GM12892 (cell line): ENCODE measurements around the gene EMX1.

Source experiments
- DNase-seq: peaks from one replicate; pipeline ENCODE4 v3.0.0; 2011; ENCODE audit not compliant: insufficient read length
- FAIRE-seq: peaks from 2 replicates; lab custom pipeline; 2011; peaks lifted over from hg19 to GRCh38; lab: Jason Lieb, UNC
- POLR2A ChIP-seq: IDR thresholded peaks from 2 replicates; pipeline ENCODE4 v1.6.1; 2011; ENCODE audit warnings: low read depth, low read length, control low read depth
- POLR2AphosphoS5 ChIP-seq: IDR thresholded peaks from 2 replicates; pipeline ENCODE4 v1.6.1; 2011; ENCODE audit warnings: low read depth, low read length, control low read depth
- TAF1 ChIP-seq: IDR thresholded peaks from 2 replicates; pipeline ENCODE4 v1.6.1; 2011; ENCODE audit warnings: low read depth, mild to moderate bottlenecking, control low read depth, low read length, borderline replicate concordance

The EMX1 gene

GRCh38 chr2:72982781-72983499 is 65.6 kb downstream of the EMX1 start:
- DNase-seq: no peak
- FAIRE-seq: no peak
- no peak for TF ChIP-seq POLR2A
- TF ChIP-seq POLR2AphosphoS5: no peak
- TF ChIP-seq TAF1: no peak

DNA sequence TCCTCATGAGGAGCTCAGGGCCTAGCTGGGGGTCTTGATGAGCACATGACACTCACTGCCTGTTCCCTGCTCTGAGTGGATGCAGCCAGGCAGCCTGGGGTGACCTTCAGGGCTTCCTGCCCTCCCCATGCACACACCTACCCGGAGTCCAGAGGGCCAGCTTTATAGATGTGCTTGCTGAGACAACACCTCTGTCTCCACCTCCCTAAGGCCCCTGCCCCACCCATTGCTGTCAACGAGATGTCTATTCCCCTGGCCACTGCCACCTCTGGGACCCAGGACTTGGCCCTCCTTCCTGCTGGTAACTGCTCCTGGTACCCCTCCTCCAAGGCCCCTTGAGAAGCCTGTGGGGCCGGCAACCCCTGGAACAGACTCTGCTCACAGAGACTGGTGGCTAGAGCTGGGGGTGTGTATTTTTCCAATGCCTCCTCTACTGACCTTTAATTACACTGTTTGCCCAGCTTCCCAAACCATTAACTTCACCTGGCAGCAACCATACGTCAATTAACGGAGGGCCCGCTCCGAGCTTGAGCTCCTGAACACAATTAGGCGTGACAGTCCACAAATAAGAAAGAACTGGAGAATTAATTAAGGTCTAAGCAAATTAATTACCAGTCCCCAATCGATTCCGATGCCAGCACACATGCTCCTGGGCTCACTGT is 66.3 kb downstream of the EMX1 start:
- no peak for FAIRE-seq

GRCh38 chr2:72984172-72984671 is 66.9 kb downstream of the EMX1 start:
- TF ChIP-seq TAF1 (no peak), POLR2AphosphoS5 (no peak), POLR2A (no peak)
- no peak for DNase-seq
- no peak for FAIRE-seq

More for the DNA sequence above, 66.3 kb downstream of the EMX1 start:
- TF ChIP-seq TAF1 (no peak), POLR2AphosphoS5 (no peak), POLR2A (no peak)
- no peak for DNase-seq
